ENCODE data around the gene PAPPA. TPM values are rescaled to one million over a fixed set of nuclear protein-coding genes. Genes with fewer than 3 reads are reported as not detected.

The PAPPA gene
- total RNA-seq, 1 donor from 2014 or later, result 2.9 TPM

DNA sequence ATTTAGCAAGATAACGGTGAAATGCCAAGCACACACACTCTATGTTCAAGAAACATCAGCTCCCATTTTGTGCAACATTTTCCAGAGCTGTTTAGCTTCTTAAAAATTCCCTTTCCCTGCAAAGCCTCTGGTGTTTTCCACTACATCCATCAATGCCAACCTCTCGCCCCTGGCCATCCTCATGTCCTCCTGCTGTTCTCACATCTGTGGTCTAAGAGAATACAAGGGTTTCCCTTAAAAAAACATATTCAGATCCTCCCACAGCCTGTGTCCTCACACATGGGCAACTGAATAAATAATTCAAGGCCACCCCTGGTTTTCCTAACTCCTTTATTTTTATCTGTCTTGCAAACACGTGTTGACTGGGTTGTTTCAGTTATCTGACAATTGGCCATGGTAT, 70.3 kb downstream of the PAPPA start:
- Histone ChIP-seq H3K9me3 (no peaks in the 10 kb centered on the region), H3K4me1 (no peaks in the 10 kb centered on the region), H3K27me3 (no peaks in the 10 kb centered on the region), H3K36me3 (no peaks in the 10 kb centered on the region), H3K27ac (no peak overlapping the region), H3K4me3 (no peak overlapping the region)
- no peak for ATAC-seq
- TF ChIP-seq, protein P1, sequence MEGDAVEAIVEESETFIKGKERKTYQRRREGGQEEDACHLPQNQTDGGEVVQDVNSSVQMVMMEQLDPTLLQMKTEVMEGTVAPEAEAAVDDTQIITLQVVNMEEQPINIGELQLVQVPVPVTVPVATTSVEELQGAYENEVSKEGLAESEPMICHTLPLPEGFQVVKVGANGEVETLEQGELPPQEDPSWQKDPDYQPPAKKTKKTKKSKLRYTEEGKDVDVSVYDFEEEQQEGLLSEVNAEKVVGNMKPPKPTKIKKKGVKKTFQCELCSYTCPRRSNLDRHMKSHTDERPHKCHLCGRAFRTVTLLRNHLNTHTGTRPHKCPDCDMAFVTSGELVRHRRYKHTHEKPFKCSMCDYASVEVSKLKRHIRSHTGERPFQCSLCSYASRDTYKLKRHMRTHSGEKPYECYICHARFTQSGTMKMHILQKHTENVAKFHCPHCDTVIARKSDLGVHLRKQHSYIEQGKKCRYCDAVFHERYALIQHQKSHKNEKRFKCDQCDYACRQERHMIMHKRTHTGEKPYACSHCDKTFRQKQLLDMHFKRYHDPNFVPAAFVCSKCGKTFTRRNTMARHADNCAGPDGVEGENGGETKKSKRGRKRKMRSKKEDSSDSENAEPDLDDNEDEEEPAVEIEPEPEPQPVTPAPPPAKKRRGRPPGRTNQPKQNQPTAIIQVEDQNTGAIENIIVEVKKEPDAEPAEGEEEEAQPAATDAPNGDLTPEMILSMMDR (IDR thresholded peaks at IDR 0.05), result no peak
- intact Hi-C loops (cut with DNase I), result no loop called here
- DNase-seq, result no peak

DNA sequence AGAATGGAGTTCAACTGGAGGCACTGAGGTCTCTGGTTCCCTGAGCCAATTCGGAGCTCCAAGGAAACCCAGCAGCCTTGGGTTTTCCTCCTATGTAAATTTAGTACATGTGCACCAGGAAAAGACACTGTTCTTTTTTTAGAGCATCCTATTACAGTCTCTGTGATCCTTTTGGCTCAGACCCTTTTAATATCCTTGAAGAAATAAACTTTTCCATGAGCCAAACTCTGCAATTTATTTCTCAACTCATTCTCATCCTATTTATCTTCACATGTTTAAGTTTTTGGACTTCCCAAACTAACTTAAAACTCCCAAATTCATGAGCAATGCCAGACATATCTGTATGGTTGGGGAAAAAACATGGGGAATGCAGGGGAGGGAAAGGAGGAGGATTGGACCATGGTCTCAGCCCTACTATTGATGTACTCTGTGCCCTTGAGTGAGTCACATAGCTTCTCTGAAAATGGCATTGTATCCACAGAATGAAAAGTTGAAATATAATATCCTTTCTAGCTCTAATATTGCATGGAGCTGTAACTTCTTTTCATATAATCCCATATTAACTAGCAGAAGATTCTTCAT, 76.6 kb downstream of the PAPPA start:
- DNase-seq (no peak), ATAC-seq (no peak)
- Histone ChIP-seq H3K36me3 (no peaks in the 10 kb centered on the region), H3K4me3 (no peak overlapping the region), H3K27ac (no peak overlapping the region), H3K4me1 (no peaks in the 10 kb centered on the region), H3K9me3 (no peaks in the 10 kb centered on the region), H3K27me3 (no peaks in the 10 kb centered on the region)
- intact Hi-C loops (cut with DNase I), result no loop called here
- TF ChIP-seq, protein P1 (IDR thresholded peaks at IDR 0.05), result no peak

DNA sequence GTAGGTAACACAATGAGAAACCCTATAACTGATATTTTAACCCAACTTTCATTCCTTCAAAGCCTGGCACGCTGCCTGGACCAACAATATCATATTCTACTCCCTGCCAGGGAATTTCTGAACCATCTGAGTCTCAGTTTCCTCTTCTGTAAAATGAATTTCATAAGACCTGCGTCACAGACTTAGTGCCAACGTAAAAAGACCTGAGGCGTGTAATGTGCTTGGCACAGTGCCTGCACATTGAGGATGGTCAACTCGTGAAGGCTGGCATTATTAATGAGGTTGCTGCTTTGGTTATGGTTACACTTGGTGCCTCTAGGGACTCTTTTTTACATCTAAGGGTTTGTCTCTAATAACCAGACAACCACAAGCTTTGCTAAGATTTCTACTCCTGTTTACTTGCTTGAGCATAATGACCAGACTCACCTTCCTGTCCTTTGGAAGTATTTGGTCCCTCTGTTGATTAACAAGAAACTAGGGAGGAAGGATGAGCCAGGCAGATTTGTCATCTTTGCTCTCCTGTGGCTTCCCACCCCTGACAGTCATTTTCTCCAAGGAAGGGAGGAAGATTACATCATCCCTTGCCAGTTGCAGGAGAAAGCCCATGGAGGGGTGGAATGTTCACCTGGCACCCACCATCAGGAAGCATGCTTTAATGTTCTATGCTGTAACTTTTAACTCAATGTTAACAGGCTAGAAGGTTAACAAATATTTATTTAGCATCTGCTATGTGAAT, 79.0 kb downstream of the PAPPA start:
- Histone ChIP-seq H3K4me3 (no peak overlapping the region), H3K9me3 (no peaks in the 10 kb centered on the region), H3K36me3 (no peaks in the 10 kb centered on the region), H3K4me1 (peaks cover 3% of the 10 kb centered on the region), H3K27me3 (no peaks in the 10 kb centered on the region), H3K27ac (no peak overlapping the region)
- DNase-seq, result no peak
- TF ChIP-seq, protein P1 (IDR thresholded peaks at IDR 0.05), result no peak
- ATAC-seq, result no peak
- intact Hi-C loops (cut with DNase I), result no loop called here

DNA sequence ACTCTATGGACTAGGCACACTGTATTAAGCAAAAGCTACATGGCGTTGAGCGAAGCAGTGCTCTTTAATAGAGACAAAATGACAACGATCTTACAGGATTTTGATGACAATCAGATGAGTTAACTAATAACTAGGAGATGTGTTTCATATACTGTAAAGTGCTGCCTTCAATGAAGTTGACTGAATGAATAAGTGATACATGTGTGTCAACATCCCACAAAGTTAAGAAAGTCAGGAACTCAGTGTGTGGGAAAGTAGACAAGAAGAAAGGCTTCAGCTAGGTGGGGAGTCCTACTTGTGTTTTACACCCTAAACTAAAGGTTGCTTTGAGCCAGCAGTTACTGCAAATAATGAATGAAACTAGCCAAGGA, 79.6 kb downstream of the PAPPA start:
- intact Hi-C loops (cut with DNase I), result no loop called here
- no peak for DNase-seq
- Histone ChIP-seq H3K27me3 (no peaks in the 10 kb centered on the region), H3K27ac (no peak overlapping the region), H3K36me3 (no peaks in the 10 kb centered on the region), H3K4me3 (no peak overlapping the region), H3K9me3 (no peaks in the 10 kb centered on the region), H3K4me1 (peaks cover 3% of the 10 kb centered on the region)
- ATAC-seq, result no peak
- TF ChIP-seq, protein P1 (IDR thresholded peaks at IDR 0.05), result no peak

DNA sequence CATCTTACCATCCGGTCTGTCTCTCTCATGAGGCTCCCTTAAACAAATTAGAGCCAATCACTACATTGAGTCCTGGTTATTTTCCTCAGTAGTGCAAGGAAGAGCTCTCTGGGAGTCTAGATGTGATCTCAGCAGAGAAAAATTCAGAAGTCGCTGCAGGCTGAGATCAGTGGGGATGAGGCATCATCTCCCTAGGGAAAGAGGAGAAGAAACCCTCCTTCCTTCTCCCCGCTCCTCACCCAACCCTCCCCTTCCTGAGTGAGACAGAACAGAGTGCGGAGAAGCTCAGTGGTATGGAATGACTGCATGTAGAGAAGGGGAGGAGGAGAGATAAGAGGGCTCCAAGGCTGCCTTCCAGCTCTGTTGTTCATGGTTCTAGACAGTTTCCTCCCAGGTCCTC, 80.5 kb downstream of the PAPPA start:
- intact Hi-C loops (cut with DNase I), result no loop called here
- ATAC-seq (no peak), DNase-seq (no peak)
- no peak overlapping the region for H3K4me3 ChIP-seq
- peaks cover 3% of the 10 kb centered on the region for H3K4me1 ChIP-seq
- H3K9me3 ChIP-seq, result no peaks in the 10 kb centered on the region
- H3K36me3 ChIP-seq, result no peaks in the 10 kb centered on the region
- H3K27ac ChIP-seq, result no peak overlapping the region
- no peaks in the 10 kb centered on the region for H3K27me3 ChIP-seq
- TF ChIP-seq, protein P1 (IDR thresholded peaks at IDR 0.05), result no peak

All from upper lobe of right lung (tissue), 1 donor.